K562 (cell line): ENCODE measurements around the gene PPM1F. TPM values are rescaled to one million over a fixed set of nuclear protein-coding genes. Genes with fewer than 3 reads are reported as not detected.

Experiments used
- ATAC-seq: fragments of 200-7000 bp; cut with Tn5 transposase; 3 replicates; pipeline ENCODE4 v1.9.1; 2020; ENCODE audit warnings: moderate library complexity
- BruUV-seq: library from RNA; stranded (reverse); fragments of 400-500 nt; replicated peaks from 2 replicates; lab custom pipeline; 2021; lab: Mats Ljungman, UMichigan
- CTCF ChIA-PET: fragments of 300-600 bp; formaldehyde crosslinking; extraction: SDS; loops from one replicate; lab custom pipeline; 2021; ENCODE audit warnings: low intra/inter-chr PET ratio; lab: Yijun Ruan, JAX
- POLR2A ChIA-PET: fragments of 300-600, 350-650 bp; sonication (Branson Sonifier 250); formaldehyde crosslinking; extraction: SDS; loops from one replicate; lab custom pipeline; 2021; ENCODE audit warnings: antibody characterized with exemption, inconsistent platforms; lab: Yijun Ruan, JAX
- DNase-seq, 4 experiments: peaks; one replicate each; pipeline versions ENCODE4 v3.0.0 to v3.0.0-alpha.2; 2011 to 2018; ENCODE audit warnings: low spot score in 3 of 4, mixed read lengths in 3 of 4; ENCODE audit errors: extremely low read depth in 1 of 4
- FAIRE-seq: peaks from 2 replicates; lab custom pipeline; 2011; peaks lifted over from hg19 to GRCh38; lab: Jason Lieb, UNC
- H2AFZ ChIP-seq: 2 replicates; pipeline ENCODE4 v1.6.0; 2011; ENCODE audit warnings: low read depth, low read length, control low read depth, inconsistent platforms
- H3K27ac ChIP-seq: fragments of 200-600 bp; 3 replicates; pipeline ENCODE4 v1.8.0; 2011; ENCODE audit warnings: low read depth, mild to moderate bottlenecking, control low read depth, inconsistent platforms, low read length, moderate library complexity, mixed read lengths; ENCODE audit errors: extremely low read depth
- H3K27me3 ChIP-seq, 2 experiments: fragments of 300-600 bp in 1 of 2; 2 replicates in 1 of 2; 3 replicates in 1 of 2; pipeline versions ENCODE4 v1.6.0 to v1.8.0; 2011; ENCODE audit warnings: inconsistent platforms in 2 of 2, low read length in 2 of 2, mild to moderate bottlenecking in 1 of 2, mixed read lengths in 1 of 2, moderate library complexity in 1 of 2; ENCODE audit not compliant: control insufficient read depth in 2 of 2, insufficient read depth in 2 of 2
- H3K36me3 ChIP-seq: fragments of 300-600 bp; 3 replicates; pipeline ENCODE4 v1.8.0; 2011; ENCODE audit warnings: mild to moderate bottlenecking, low read length, inconsistent platforms; ENCODE audit not compliant: control insufficient read depth, insufficient read depth
- H3K4me1 ChIP-seq, 2 experiments: fragments of 200-600 bp in 1 of 2; replicated peaks in 1 of 2; 2 replicates in 1 of 2; 3 replicates in 1 of 2; pipeline versions ENCODE4 v1.5.1 to v1.8.0; 2011; ENCODE audit warnings: inconsistent platforms in 2 of 2, low read length in 2 of 2, mild to moderate bottlenecking in 1 of 2, mixed read lengths in 1 of 2, moderate library complexity in 1 of 2; ENCODE audit not compliant: control insufficient read depth in 2 of 2, insufficient read depth in 2 of 2
- H3K4me2 ChIP-seq: 2 replicates; pipeline ENCODE4 v1.6.1; 2011; ENCODE audit warnings: low read length, control low read depth, inconsistent platforms, mixed read lengths; ENCODE audit not compliant: insufficient read depth
- H3K4me3 ChIP-seq: fragments of 200-600 bp; sonication (generic), shearing (Covaris generic); 2 replicates; pipeline ENCODE4 v1.5.1; 2016; ENCODE audit warnings: control low read depth, inconsistent platforms
- H3K79me2 ChIP-seq: fragments of 200-600 bp; 3 replicates; pipeline ENCODE4 v1.8.0; 2011; ENCODE audit warnings: low read length, inconsistent platforms; ENCODE audit not compliant: control insufficient read depth, insufficient read depth
- H3K9ac ChIP-seq, 2 experiments: 2 replicates each; pipeline versions ENCODE4 v1.6.0 to v1.6.1; 2011; ENCODE audit warnings: low read depth in 2 of 2, low read length in 2 of 2, control low read depth in 1 of 2, inconsistent platforms in 1 of 2, mild to moderate bottlenecking in 1 of 2, mixed read lengths in 1 of 2; ENCODE audit not compliant: insufficient read depth in 1 of 2
- H3K9me1 ChIP-seq: one replicate; pipeline ENCODE4 v1.6.0; 2011; ENCODE audit warnings: inconsistent platforms, mild to moderate bottlenecking, low read length, moderate library complexity; ENCODE audit not compliant: control insufficient read depth, insufficient read depth
- H3K9me3 ChIP-seq: replicated peaks from 2 replicates; pipeline ENCODE4 v1.5.1; 2011; ENCODE audit warnings: low read depth, low read length, inconsistent platforms; ENCODE audit not compliant: control insufficient read depth, insufficient read depth
- H4K20me1 ChIP-seq: replicated peaks from 2 replicates; pipeline ENCODE4 v1.6.1; 2011; ENCODE audit warnings: low read length, inconsistent platforms, mixed read lengths; ENCODE audit not compliant: control insufficient read depth, insufficient read depth
- CBX3 ChIP-seq, 2 experiments: IDR thresholded peaks; 1 replicate in 1 of 2; 2 replicates in 1 of 2; pipeline ENCODE4 v1.6.1; 2012; ENCODE audit warnings: inconsistent platforms in 2 of 2, low read length in 2 of 2, borderline replicate concordance in 1 of 2, control low read depth in 1 of 2
- RCOR1 ChIP-seq, 2 experiments: IDR thresholded peaks; 2 replicates each; pipeline ENCODE4 v1.6.1; 2012; ENCODE audit warnings: low read depth in 2 of 2, low read length in 2 of 2, borderline replicate concordance in 1 of 2, improper control_type of control experiment in 1 of 2
- SIX5 ChIP-seq, 2 experiments: IDR thresholded peaks; 2 replicates each; pipeline ENCODE4 v1.6.1; 2011; ENCODE audit warnings: low read length in 2 of 2, borderline replicate concordance in 1 of 2, low read depth in 1 of 2, mild to moderate bottlenecking in 1 of 2, moderate library complexity in 1 of 2; ENCODE audit not compliant: insufficient read depth in 1 of 2
- SP2 ChIP-seq: IDR thresholded peaks from 2 replicates; pipeline ENCODE4 v1.6.1; 2011; ENCODE audit warnings: mild to moderate bottlenecking, low read depth, low read length, moderate library complexity; ENCODE audit not compliant: poor library complexity, severe bottlenecking; ENCODE audit errors: extremely low read depth
- WHSC1 ChIP-seq: IDR thresholded peaks from one replicate; pipeline ENCODE4 v1.6.1; 2012; ENCODE audit warnings: low read length, control low read depth, inconsistent platforms
- WGBS: fragments of 100-300 bp; shearing (Covaris generic); methylation state at CpG from one replicate; pipeline ENCODE4 v1.1.6; 2016; ENCODE audit warnings: low coverage, mixed read lengths; ENCODE audit not compliant: insufficient coverage; ENCODE audit errors: missing lambda C conversion rate; 5-methylcytosine and 5-hydroxymethylcytosine counted together
- in situ Hi-C: fragments of 300-500 bp; cut with MboI; formaldehyde crosslinking; loops from 4 replicates; pipeline ENCODE4 v1.15.0; 2018; ENCODE audit warnings: inconsistent platforms, mixed read lengths
- intact Hi-C: fragments of 100-400 bp; cut with micrococcal nuclease; formaldehyde crosslinking; loops from 2 replicates; pipeline ENCODE4 v1.14.2; 2022
- polyA plus RNA-seq, 8 experiments: library from polyadenylated mRNA; depleted of rRNA in 4 of 8; stranded (reverse) in 5 of 8; unstranded in 3 of 8; fragments of >200 nt; fragmentation: Nextera tagmentation in 2 of 8; fragmentation: Illumina TruSeq in 1 of 8; extraction: Ambion mirVana in 2 of 8; extraction: Trizol in 1 of 8; gene quantifications; 2 replicates each; pipeline versions ENCODE4 v1.2.1 to v1.2.3, GENCODE V29; 2011 to 2014; ENCODE audit warnings: inconsistent platforms in 1 of 8, missing spikeins in 1 of 8
- total RNA-seq, 7 experiments: library from RNA; depleted of rRNA in 6 of 7; stranded (reverse); fragments of >200 nt in 6 of 7; fragmentation: Illumina TruSeq in 2 of 7; extraction: Trizol in 2 of 7; gene quantifications; 2 replicates each; pipeline versions ENCODE4 v1.2.1 to v1.2.3, GENCODE V29; 2011 to 2021; ENCODE audit warnings: low replicate concordance in 1 of 7
- TF ChIP-seq, protein P1 (sequence below): fragments of 250-450 bp; sonication (Bioruptor Pico); IDR thresholded peaks from 2 replicates; pipeline ENCODE4 v1.8.0; 2021; ENCODE audit warnings: moderate library complexity, mild to moderate bottlenecking, inconsistent platforms
- TF ChIP-seq, protein P2 (sequence below): fragments of 200-800 bp; sonication (Bioruptor generic); IDR thresholded peaks from 2 replicates; pipeline ENCODE4 v1.6.1; 2016; ENCODE audit warnings: missing genetic modification characterization, missing compliant biosample characterization

The PPM1F gene
- total and polyA plus RNA-seq, 9 of the 15 experiments (the other 6 are each of a cell fraction or from before 2014, with no cell fraction given), result 2.1 to 159 (median 64.0) TPM

DNA sequence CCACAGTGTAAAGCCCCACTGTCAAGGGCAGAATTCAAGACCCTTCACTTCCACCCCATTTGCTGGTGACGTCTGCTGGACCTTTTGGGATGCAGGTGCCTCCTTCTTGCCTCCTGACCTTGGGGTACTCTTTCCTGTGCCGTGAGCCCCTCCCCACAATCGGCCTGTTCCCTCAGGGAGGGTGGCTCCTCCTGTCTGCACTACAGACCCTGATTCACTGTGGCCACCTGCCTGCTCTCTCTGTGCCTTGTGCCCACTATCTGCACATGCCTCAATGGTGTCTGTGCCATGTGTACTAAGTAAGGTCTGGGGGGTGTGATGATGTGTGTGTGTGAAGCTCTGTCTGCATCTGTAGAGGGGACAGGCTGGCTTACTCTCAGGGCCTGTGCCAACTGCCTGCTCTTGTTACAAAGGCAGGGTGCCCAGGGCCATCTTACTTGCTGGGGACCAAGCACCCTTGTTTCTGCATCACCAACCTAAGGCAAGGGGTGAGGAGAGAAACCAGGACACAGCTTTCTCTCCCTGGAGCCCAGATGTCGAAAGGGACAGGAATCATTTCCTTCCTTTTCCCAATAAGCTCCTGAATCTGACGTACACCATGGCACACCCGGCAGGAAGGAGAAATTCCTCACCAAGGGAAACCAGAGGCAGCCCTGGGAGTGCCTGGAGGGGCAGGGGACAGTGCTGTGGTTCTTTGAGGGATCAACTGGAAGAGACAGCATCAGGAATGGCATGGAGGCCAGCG is 3.7 kb downstream of the PPM1F start:
- H3K9me1 ChIP-seq, result peaks cover 18% of the 10 kb centered on the region
- in situ Hi-C loops, result loop anchor here (5.0 to 25.0 kb wide), 4 partner anchors 237 to 812 kb away; partner anchors contain the start of gene HIC2
- no peaks in the 10 kb centered on the region for H3K27me3 ChIP-seq
- DNase-seq (no peak), ATAC-seq (no peak), FAIRE-seq (no peak)
- peaks cover 36% of the 10 kb centered on the region for H3K36me3 ChIP-seq
- peak overlapping the region; percentile 44 to 85; a peak in 3 of 4 replicates for H3K9ac ChIP-seq
- WGBS, result 79% methylated on average over 7 of the region's 7 CpGs
- H3K4me2 ChIP-seq, result peak overlapping the region; percentile 6; the same call in 1 of the 2 replicates
- H4K20me1 ChIP-seq, result peaks cover 11% of the 10 kb centered on the region; the same call in 1 of the 2 replicates
- ChIA-PET POLR2A (interaction anchor here (0.6 to 42.4 kb wide), 24 partner anchors 16 to 1495 kb away, joined by 3 to 1041 read pairs (median 4); partner anchors contain the start of genes MAPK1, TOP3B and ZNF280A), CTCF (interaction anchor here (2.6 to 3.5 kb wide), 2 partner anchors 12 to 237 kb away, joined by 42 to 44 read pairs; no protein-coding TSS in a partner anchor)
- peak in 1 of 2 experiments; percentile 80; a peak in 1 of 3 replicates for TF ChIP-seq CBX3 (IDR thresholded peaks at IDR 0.05; ENCODE audit: borderline replicate concordance in 1 of 2, low read length in 2 of 2)
- TF ChIP-seq RCOR1 (IDR thresholded peaks at IDR 0.05; ENCODE audit: borderline replicate concordance in 1 of 2, low read depth in 2 of 2, low read length in 2 of 2), result 0 out of 4 replicates have a peak, but pooled peaks of 1 of the 2 experiments have one; percentile 21
- 0 out of 4 replicates have a peak, but pooled peaks of 1 of the 2 experiments have one; percentile 27 for TF ChIP-seq SIX5 (IDR thresholded peaks at IDR 0.05; ENCODE audit: borderline replicate concordance in 1 of 2, insufficient read depth in 1 of 2, low read depth in 1 of 2, low read length in 2 of 2)
- peak; percentile 18 for TF ChIP-seq WHSC1
- TF ChIP-seq, protein P1, sequence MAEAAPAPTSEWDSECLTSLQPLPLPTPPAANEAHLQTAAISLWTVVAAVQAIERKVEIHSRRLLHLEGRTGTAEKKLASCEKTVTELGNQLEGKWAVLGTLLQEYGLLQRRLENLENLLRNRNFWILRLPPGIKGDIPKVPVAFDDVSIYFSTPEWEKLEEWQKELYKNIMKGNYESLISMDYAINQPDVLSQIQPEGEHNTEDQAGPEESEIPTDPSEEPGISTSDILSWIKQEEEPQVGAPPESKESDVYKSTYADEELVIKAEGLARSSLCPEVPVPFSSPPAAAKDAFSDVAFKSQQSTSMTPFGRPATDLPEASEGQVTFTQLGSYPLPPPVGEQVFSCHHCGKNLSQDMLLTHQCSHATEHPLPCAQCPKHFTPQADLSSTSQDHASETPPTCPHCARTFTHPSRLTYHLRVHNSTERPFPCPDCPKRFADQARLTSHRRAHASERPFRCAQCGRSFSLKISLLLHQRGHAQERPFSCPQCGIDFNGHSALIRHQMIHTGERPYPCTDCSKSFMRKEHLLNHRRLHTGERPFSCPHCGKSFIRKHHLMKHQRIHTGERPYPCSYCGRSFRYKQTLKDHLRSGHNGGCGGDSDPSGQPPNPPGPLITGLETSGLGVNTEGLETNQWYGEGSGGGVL (CRISPR knock-in tag), result no peak
- TF ChIP-seq, protein P2, sequence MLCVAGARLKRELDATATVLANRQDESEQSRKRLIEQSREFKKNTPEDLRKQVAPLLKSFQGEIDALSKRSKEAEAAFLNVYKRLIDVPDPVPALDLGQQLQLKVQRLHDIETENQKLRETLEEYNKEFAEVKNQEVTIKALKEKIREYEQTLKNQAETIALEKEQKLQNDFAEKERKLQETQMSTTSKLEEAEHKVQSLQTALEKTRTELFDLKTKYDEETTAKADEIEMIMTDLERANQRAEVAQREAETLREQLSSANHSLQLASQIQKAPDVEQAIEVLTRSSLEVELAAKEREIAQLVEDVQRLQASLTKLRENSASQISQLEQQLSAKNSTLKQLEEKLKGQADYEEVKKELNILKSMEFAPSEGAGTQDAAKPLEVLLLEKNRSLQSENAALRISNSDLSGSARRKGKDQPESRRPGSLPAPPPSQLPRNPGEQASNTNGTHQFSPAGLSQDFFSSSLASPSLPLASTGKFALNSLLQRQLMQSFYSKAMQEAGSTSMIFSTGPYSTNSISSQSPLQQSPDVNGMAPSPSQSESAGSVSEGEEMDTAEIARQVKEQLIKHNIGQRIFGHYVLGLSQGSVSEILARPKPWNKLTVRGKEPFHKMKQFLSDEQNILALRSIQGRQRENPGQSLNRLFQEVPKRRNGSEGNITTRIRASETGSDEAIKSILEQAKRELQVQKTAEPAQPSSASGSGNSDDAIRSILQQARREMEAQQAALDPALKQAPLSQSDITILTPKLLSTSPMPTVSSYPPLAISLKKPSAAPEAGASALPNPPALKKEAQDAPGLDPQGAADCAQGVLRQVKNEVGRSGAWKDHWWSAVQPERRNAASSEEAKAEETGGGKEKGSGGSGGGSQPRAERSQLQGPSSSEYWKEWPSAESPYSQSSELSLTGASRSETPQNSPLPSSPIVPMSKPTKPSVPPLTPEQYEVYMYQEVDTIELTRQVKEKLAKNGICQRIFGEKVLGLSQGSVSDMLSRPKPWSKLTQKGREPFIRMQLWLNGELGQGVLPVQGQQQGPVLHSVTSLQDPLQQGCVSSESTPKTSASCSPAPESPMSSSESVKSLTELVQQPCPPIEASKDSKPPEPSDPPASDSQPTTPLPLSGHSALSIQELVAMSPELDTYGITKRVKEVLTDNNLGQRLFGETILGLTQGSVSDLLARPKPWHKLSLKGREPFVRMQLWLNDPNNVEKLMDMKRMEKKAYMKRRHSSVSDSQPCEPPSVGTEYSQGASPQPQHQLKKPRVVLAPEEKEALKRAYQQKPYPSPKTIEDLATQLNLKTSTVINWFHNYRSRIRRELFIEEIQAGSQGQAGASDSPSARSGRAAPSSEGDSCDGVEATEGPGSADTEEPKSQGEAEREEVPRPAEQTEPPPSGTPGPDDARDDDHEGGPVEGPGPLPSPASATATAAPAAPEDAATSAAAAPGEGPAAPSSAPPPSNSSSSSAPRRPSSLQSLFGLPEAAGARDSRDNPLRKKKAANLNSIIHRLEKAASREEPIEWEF (CRISPR knock-in tag), result no peak
- TF ChIP-seq SP2, result peak; percentile 32
- peaks cover 6% of the 10 kb centered on the region for H3K9me3 ChIP-seq
- peaks cover 39 to 64% of the 10 kb centered on the region in 2 experiments for H3K4me1 ChIP-seq
- H2AFZ ChIP-seq, result no peak overlapping the region
- no TSS peak for BruUV-seq
- H3K27ac ChIP-seq, result peak overlapping the region; percentile 52; the same call in 1 of the 3 replicates
- intact Hi-C loops, result no loop called here
- H3K4me3 ChIP-seq, result no peak overlapping the region
- peaks cover 46% of the 10 kb centered on the region for H3K79me2 ChIP-seq
